SIG-M5 (cell line): ENCODE measurements around the gene STAT1.

Experiments
- DNase-seq: peaks from one replicate; lab custom pipeline; 2025; lab: John Stamatoyannopoulos, UW

The STAT1 gene

DNA sequence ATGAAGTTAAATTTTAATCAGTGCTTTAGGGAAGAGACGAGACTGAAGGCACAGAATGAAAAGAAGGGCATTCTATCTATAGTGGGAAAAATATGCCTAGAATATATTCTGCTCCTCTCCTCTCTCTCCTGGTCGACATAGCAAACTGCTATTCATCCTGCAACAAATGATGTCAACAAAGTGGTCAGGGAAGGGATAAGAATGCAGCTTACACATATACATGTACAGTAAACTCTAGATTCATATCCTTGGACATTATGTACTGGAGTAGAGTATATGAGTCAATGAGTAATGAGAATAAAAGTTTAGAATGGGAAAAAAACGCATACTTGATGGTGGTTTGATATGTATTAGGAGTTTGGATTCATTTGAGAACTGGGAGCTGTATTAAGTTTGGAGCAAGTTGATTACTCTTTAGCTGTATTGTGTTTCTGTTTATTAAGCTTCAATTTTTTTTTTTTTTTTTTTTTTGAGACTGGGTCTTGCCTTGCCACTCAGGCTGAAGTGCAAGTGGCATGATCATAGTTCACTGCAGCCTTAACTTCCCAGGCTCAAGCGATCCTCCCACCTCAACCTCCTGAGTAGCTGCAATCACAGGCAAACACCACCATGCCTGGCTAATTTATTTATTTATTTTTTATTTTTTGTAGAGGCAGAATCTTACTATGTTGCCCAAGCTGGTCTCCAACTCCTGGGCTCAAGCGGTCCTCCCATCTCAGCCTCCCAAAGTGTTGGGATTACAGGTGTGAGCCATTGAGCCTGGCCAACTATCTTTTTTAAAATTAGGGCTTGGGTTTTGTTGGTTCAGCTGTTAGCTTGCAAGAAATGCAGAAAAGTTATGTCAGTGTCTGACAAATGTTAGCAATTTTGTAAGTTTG lies 53.8 kb downstream of the STAT1 start:
- no peak for DNase-seq

DNA sequence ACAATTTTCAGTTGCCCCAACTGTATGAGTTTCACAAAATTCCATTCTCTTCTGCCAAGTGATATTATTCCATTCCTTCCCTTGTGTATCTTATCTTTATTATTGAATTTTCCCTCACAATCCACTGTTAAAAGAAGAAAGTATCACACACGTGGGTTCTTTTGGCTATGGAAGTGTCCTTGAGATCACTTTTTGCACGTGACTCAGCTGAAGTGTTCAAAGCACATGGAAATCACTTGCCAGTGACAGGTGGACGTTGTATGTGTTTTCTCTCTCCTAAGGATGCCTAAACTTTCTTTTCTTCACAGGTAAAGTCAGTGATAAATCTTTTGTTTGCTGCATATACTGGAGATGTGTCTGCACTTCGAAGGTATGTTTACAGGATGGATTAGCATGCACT lies 60.7 kb downstream of the STAT1 start:
- no peak for DNase-seq

- DNase-seq = no peak
Measured at GRCh38 chr2:190950566-190950991, 63.4 kb downstream of the STAT1 start.

DNA sequence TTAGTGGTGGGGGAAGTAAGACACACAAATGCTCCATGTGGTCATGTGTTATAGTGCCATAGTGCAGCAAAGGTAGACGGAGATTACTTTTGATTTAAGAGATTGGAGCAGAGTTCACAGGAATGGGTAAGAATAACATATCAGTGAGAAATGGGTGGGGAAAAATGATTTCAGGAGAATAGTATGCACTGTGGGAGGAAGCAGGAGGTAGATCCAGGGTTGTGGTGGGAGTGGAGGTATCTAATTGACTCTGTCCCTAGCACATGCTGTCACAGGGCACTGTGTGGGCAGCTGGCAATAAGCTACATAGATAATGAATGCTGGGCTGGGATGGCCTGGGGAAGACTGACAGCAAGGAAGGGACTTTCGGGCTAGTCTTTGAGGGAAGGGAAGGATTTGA lies 65.3 kb downstream of the STAT1 start:
- no peak for DNase-seq

DNA sequence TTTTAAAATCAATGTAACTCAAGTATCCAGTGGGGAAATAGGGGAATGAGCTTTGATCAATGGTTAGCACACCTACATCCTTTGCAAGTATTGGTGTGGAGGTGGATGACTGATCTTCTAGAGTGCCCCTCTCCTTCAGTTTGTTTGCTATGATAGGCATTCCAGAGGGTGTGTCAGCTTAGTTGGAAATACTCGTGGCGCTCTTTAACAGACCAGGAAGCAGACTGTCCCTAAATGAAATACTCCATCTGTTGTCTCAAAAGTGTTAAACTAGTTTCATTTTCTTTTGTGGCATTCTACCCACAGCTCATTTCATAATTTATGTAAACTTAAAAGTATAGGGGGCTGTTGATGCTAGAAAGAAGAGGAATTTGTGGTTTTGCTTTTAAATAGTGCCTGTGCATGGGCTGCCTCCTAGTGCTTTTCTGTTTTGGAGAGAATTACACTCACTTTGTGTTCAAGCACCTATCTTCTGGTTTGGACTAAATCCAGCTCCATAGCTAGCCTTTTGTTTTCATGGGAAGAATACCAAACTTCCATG lies 66.2 kb downstream of the STAT1 start:
- DNase-seq = peak; percentile 41

DNA sequence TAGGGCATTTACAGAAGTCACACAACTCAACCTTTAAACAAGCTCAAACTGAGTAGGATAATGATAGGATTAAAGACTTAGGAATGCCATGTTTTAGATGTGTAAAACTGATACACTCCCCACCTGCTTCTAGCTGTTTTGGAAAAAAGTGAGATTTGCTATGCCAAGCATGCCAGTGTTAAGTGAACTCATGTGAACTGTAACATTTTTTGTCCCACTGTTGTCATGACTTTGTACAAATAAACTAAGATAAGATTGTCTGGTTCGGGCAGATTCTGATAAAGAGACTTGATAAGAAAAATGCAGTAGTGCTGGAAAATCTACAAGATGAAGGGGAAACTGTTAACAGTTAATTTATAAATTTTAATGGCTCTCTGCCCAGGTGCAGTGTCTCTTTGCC lies 66.8 kb downstream of the STAT1 start:
- no peak for DNase-seq

- no peak for DNase-seq
Measured at GRCh38 chr2:190943706-190944105, 70.3 kb downstream of the STAT1 start.

- DNase-seq = no peak
Measured at GRCh38 chr2:190942697-190943096, 71.3 kb downstream of the STAT1 start.

- DNase-seq = no peak
Measured at GRCh38 chr2:190941571-190941970, 72.4 kb downstream of the STAT1 start.

DNA sequence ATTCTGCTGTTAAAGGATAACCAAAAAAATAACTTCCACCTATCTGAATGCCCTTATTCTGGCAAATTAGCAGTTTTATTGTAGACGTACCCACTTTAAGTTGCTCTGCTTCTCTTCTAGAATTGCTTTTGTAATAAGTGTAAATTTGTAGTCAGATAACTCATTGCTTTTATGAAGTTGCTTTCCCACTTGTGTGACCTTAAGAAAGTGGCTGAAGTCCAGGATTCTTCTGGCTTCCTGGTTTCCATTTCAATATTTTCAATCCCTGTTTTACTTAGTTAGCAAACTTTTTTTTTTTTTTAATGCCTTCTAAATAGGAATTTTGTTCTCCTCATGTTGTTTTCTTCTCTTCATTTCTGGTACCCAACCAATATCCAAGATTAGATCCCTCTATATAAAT lies 73.5 kb downstream of the STAT1 start:
- DNase-seq = no peak

- no peak for DNase-seq
Measured at GRCh38 chr2:190938771-190939335, 75.1 kb downstream of the STAT1 start.

- DNase-seq = no peak
Measured at GRCh38 chr2:190935054-190935453, 78.9 kb downstream of the STAT1 start.

- no peak for DNase-seq
Measured at GRCh38 chr2:190933361-190933760, 80.6 kb downstream of the STAT1 start.

GRCh38 chr2:190932514-190932913 lies 81.5 kb downstream of the STAT1 start:
- DNase-seq = no peak

DNA sequence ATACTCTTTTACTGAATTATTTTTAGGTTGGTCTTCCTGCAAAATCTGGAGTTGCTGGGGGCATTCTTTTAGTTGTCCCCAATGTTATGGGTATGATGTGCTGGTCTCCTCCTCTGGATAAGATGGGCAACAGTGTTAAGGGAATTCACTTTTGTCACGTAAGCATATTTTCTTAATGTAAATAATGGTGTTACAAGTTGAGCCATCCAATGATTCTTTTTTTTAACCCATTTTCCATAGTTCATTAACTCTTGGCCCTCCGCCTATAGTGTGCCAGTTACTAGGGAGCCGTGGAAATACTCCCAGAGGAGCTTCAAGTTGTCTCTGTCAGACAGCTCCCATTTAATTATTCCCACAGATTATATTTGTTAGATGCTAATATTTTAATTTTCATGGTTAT lies 83.6 kb downstream of the STAT1 start:
- DNase-seq = no peak

DNA sequence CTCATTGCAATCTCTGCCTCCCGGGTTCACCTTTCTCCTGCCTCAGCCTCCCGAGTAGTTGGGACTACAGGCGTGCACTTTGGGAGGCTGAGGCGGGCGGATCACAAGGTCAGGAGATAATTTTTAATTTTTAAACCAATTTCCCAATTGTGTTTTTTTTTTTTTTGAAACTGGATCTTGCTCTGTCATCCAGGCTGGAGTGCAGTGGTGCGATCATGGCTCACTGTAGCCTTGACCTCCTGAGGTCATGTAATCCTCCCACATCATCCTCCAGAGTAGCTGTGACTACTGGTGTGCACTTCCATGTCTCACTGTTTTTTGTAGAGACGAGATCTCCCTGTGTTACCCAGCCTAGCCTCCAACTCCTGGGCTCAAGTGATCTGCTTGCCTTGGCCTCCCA lies 84.1 kb downstream of the STAT1 start:
- DNase-seq = no peak

DNA sequence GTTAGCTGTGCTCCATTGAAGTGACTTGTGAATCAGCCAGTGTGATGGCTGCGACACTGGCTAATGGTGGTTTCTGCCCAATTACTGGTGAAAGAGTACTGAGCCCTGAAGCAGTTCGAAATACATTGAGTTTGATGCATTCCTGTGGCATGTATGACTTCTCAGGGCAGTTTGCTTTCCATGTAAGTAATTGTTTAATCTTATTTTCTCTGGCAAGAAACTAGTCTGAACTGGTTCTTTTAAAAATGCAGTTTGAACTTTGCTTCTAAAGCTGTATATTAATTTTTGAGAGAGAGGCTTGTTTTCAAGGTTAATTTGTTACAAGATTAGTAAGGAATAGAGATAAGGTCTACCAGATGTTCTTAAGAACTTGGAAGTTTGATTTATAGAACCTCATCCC lies 86.7 kb downstream of the STAT1 start:
- no peak for DNase-seq

GRCh38 chr2:190922376-190922775 lies 91.6 kb downstream of the STAT1 start:
- no peak for DNase-seq

GRCh38 chr2:190920085-190920484 lies 93.9 kb downstream of the STAT1 start:
- DNase-seq = no peak
